Gastroesophageal sphincter (tissue), 3 donors: ENCODE results near the gene SOAT1.

ENCODE experiments used
- EP300 ChIP-seq: sonication (generic); formaldehyde crosslinking; IDR thresholded peaks from one replicate; pipeline ENCODE4 v1.6.1; 2017; ENCODE audit warnings: antibody characterized with exemption, mild to moderate bottlenecking
- POLR2A ChIP-seq, 2 donors: fragments of 450-650 bp; IDR thresholded peaks; one replicate each; pipeline ENCODE4 v1.6.1; 2017; ENCODE audit warnings: antibody characterized with exemption in 2 of 2, mild to moderate bottlenecking in 2 of 2, moderate library complexity in 1 of 2
- POLR2AphosphoS5 ChIP-seq: sonication (generic); formaldehyde crosslinking; IDR thresholded peaks from one replicate; pipeline ENCODE4 v1.6.1; 2017; ENCODE audit warnings: antibody characterized with exemption
- TF ChIP-seq, protein P1 (sequence below), 4 experiments: fragments of 200-600 bp in 2 of 4; fragments of 450-650 bp in 2 of 4; sonication (generic) in 1 of 4; IDR thresholded peaks; one replicate each; pipeline ENCODE4 v1.5.1; 2017 to 2019; ENCODE audit warnings: antibody characterized with exemption in 4 of 4, mild to moderate bottlenecking in 2 of 4, moderate library complexity in 2 of 4

DNA sequence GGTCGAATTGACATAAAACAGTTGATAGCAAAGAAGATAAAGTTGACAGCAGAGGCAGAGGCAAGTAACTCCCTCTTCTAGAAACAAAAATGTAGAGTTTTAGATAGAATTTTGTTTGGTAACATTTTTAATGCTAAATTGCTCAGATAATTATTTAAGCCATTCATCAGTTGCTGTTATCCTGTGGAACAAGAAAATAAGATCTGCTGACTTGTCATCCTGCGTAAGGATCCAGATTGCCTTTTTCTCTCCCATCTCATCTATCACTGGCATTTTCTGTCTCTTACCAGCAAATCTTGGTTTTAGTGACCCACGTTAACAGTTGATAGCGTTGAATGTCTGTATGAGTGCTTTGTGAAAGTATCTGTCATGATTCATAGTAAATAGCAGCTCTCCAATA lies 29.8 kb downstream of the SOAT1 start:
- TF ChIP-seq POLR2AphosphoS5 = no peak
- TF ChIP-seq, protein P1, sequence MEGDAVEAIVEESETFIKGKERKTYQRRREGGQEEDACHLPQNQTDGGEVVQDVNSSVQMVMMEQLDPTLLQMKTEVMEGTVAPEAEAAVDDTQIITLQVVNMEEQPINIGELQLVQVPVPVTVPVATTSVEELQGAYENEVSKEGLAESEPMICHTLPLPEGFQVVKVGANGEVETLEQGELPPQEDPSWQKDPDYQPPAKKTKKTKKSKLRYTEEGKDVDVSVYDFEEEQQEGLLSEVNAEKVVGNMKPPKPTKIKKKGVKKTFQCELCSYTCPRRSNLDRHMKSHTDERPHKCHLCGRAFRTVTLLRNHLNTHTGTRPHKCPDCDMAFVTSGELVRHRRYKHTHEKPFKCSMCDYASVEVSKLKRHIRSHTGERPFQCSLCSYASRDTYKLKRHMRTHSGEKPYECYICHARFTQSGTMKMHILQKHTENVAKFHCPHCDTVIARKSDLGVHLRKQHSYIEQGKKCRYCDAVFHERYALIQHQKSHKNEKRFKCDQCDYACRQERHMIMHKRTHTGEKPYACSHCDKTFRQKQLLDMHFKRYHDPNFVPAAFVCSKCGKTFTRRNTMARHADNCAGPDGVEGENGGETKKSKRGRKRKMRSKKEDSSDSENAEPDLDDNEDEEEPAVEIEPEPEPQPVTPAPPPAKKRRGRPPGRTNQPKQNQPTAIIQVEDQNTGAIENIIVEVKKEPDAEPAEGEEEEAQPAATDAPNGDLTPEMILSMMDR (IDR thresholded peaks at IDR 0.05) = no peak
- no peak for TF ChIP-seq POLR2A (IDR thresholded peaks at IDR 0.05)
- no peak for TF ChIP-seq EP300
